Inflammatory macrophage treated with lipopolysaccharide for 4 hours (primary cell): ENCODE results near the gene GATA6.
"Not testable (repeated sequence)": the region's sequence is repeated elsewhere in the genome, so short reads cannot be mapped to it uniquely, and the experiment has no call there.

ENCODE experiments used
- DNase-seq: peaks from one replicate; pipeline ENCODE4 v3.0.0-alpha.2; 2020

GATA6 gene

GRCh38 chr18:22183698-22184170 is 14.3 kb downstream of the GATA6 start:
- DNase-seq: no peak

DNA sequence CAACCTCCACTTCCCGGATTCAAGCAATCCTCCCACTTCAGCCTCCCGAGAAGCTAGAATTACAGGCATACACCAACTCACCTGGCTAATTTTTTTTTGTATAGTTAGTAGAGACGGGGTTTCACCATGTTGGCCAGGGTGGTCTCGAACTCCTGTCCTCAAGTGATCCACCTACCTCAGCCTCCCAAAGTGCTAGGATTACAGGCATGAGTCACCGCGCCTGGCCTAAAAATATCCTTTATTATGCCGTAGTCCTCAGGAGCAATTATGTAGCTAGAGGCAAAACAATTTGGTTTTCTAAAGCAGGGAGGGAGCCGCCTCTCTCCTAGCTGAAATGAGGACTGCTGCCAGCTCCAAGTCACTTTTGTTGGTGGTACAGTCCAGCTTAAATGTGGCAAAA is 15.2 kb downstream of the GATA6 start:
- not testable (repeated sequence) for DNase-seq

DNA sequence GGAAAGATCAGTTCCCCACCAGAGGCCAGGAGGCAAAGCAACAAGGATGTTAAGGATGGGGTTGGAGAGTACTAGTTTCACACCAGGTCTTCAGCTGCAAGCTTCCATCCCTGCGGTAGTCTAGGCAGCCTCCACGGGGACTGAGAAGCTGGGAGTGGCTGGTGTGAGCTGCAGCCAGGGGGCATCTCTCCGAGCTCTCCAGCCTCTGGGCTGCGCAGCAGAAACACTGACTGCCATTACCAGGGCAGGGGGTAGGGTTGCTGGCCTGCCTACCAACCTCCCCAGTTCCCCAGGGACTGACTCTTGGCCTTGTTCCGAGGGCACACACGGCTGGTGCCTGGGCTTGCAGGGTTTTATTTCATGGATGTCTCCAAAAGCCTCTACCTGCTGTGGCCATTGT is 15.9 kb downstream of the GATA6 start:
- DNase-seq: no peak

DNA sequence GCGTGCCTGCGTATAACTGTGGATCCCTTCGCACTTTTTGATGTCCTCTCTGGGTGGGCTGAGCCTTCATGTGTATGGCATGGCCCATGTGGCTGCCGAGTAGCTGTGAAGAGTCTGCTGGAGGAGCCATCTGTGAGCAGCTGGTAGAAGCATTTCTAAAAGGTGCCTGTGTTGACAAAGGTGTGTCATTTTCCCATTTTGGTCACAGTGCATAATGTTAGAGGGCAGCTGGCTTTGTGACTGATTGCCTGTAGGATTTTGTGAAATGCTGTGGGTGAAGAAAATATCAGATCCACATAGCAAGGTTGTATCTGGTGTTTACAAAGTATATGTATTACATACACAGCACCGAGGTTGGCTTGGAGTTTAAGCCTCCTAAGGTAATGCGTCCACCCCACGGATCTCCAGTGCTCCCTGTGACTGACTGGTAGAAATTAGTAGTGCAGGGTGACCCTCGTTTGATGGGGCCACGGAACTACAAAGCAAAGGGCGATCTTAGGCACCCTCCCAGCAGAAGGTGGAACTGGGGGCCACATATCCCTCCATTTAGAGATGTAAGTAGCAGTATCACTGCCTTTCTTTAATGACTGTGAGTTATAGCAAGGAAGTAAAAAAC is 16.5 kb downstream of the GATA6 start:
- no peak for DNase-seq

GRCh38 chr18:22186484-22186971 is 17.1 kb downstream of the GATA6 start:
- DNase-seq: no peak

- no peak for DNase-seq
Observed at GRCh38 chr18:22188559-22189267, 19.3 kb downstream of the GATA6 start.

GRCh38 chr18:22189449-22190166 is 20.2 kb downstream of the GATA6 start:
- DNase-seq: no peak

GRCh38 chr18:22191346-22191695 is 21.9 kb downstream of the GATA6 start:
- no peak for DNase-seq

DNA sequence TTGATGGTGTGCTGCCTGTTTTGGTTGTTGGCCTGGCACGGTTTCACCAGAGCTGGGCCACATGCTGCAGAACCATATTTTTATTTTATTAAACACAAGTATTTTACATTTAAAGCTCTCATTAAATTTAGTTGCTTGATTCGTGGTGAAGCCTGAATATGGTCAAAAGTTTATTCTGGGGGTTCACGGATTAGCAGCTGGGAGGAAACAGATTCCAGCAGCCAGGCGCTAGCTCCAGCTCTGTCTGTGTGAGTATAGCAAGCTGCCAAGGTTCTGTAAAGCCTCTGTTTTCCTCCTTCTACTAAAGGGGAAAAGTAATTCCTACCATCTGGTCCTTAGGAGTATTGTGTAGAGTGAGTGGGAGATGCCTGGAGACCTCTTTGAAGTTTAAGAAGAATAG is 22.5 kb downstream of the GATA6 start:
- no peak for DNase-seq

- DNase-seq: no peak
Observed at GRCh38 chr18:22193466-22193865, 24.1 kb downstream of the GATA6 start.

- no peak for DNase-seq
Observed at GRCh38 chr18:22194151-22194598, 24.8 kb downstream of the GATA6 start.

GRCh38 chr18:22195052-22195451 is 25.7 kb downstream of the GATA6 start:
- no peak for DNase-seq

DNA sequence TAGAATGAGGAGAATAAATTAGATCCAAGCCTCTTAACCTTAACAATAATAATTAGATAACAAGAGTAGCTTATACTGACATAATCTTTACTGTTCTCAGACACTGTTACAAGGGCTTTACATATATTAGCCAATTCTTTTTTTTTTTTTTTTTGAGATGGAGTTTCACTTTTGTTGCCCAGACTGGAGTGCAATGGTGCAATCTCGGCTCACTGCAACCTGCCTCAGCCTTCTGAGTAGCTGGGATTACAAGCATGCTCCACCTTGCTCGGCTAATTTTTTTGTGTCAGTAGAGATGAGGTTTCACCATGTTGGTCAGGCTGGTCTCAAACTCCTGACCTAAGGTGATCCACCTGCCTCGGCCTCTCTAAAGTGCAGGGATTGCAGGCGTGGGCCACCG is 27.6 kb downstream of the GATA6 start:
- DNase-seq: peak; percentile 9

- DNase-seq: no peak
Observed at GRCh38 chr18:22197668-22198067, 28.3 kb downstream of the GATA6 start.

- no peak for DNase-seq
Observed at GRCh38 chr18:22198163-22198562, 28.8 kb downstream of the GATA6 start.

DNA sequence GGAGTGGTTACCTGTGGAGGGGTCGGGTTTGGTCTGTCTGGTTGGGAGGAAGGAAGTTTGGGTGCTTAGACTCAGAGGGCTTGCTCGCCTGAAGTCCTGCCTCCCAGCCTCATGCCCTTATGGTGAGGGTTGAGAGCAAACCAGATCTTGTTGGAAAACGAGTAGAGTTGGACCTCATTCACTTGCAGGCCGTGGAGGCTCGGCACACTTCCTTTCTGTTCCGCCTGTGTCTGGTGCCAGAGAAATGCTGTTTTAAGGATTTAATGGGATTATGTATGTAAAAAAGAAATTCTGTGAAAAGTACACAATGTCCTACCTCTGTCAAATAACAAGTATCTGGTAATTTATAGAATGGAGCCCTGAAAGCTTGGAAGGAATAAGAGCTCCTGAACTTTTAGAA is 29.6 kb downstream of the GATA6 start:
- no peak for DNase-seq

GRCh38 chr18:22200611-22201225 is 31.3 kb downstream of the GATA6 start:
- no peak for DNase-seq

- no peak for DNase-seq
Observed at GRCh38 chr18:22203035-22203434, 33.6 kb downstream of the GATA6 start.

- no peak for DNase-seq
Observed at GRCh38 chr18:22203536-22204213, 34.3 kb downstream of the GATA6 start.

- no peak for DNase-seq
Observed at GRCh38 chr18:22204214-22204536, 34.8 kb downstream of the GATA6 start.

- DNase-seq: no peak
Observed at GRCh38 chr18:22204996-22205395, 35.6 kb downstream of the GATA6 start.

- DNase-seq: no peak
Observed at GRCh38 chr18:22207021-22207758, 37.8 kb downstream of the GATA6 start.
